GM12873 (cell line): Measurements from ENCODE around the gene XDH.

Experiments
- CTCF ChIP-seq: IDR thresholded peaks from 2 replicates; pipeline ENCODE4 v1.5.1; 2012; ENCODE audit warnings: low read depth, mild to moderate bottlenecking, moderate library complexity, low read length, control low read depth; ENCODE audit not compliant: insufficient read depth; ENCODE audit errors: missing control alignments

XDH gene

GRCh38 chr2:31324016-31324633 lies 90.4 kb downstream of the XDH start:
- no peak for TF ChIP-seq CTCF

GRCh38 chr2:31322371-31322770 lies 92.2 kb downstream of the XDH start:
- TF ChIP-seq CTCF: no peak

- TF ChIP-seq CTCF: no peak
These were observed 95.0 kb downstream of the XDH start for GRCh38 chr2:31319406-31320175.

GRCh38 chr2:31318361-31319336 lies 95.9 kb downstream of the XDH start:
- TF ChIP-seq CTCF: no peak

GRCh38 chr2:31317396-31317795 lies 97.1 kb downstream of the XDH start:
- TF ChIP-seq CTCF: no peak

- no peak for TF ChIP-seq CTCF
These were observed 99.8 kb downstream of the XDH start for GRCh38 chr2:31314761-31315160.

- no peak for TF ChIP-seq CTCF
These were observed 101.6 kb downstream of the XDH start for GRCh38 chr2:31312898-31313297.
